SJCRH30 (cell line): ENCODE data around the gene ANKRD33. TPM values are rescaled to one million over a fixed set of nuclear protein-coding genes. Genes with fewer than 3 reads are reported as not detected.

Experiments used
- DNase-seq, 2 experiments: peaks; one replicate each; pipeline ENCODE4 v3.0.0-alpha.2; 2015 to 2020
- H3K27ac ChIP-seq: fragments of 250-450 bp; sonication (Bioruptor Pico); 2 replicates; pipeline ENCODE4 v1.5.1; 2020; ENCODE audit warnings: mild to moderate bottlenecking, moderate library complexity
- H3K27me3 ChIP-seq: fragments of 250-450 bp; sonication (Bioruptor Pico); 2 replicates; pipeline ENCODE4 v1.5.1; 2020; ENCODE audit warnings: mild to moderate bottlenecking, moderate library complexity
- H3K36me3 ChIP-seq: fragments of 250-450 bp; sonication (Bioruptor Pico); 2 replicates; pipeline ENCODE4 v1.5.1; 2020; ENCODE audit warnings: mild to moderate bottlenecking, moderate library complexity
- H3K4me1 ChIP-seq: fragments of 250-450 bp; sonication (Bioruptor Pico); 2 replicates; pipeline ENCODE4 v1.5.1; 2020; ENCODE audit warnings: mild to moderate bottlenecking, moderate library complexity
- H3K4me3 ChIP-seq: fragments of 250-450 bp; sonication (Bioruptor Pico); 2 replicates; pipeline ENCODE4 v1.5.1; 2020; ENCODE audit warnings: mild to moderate bottlenecking, moderate library complexity
- H3K9me3 ChIP-seq: fragments of 250-450 bp; sonication (Bioruptor Pico); replicated peaks from 2 replicates; pipeline ENCODE4 v1.5.1; 2020; ENCODE audit warnings: mild to moderate bottlenecking, moderate library complexity
- total RNA-seq: library from RNA; depleted of rRNA; stranded (reverse); fragments of >200 nt; shearing (Covaris generic); gene quantifications from 2 replicates; pipeline ENCODE4 v1.2.3, GENCODE V29; 2014; rRNA removed

Gene ANKRD33
- not detected in 2 replicates for total RNA-seq

DNA sequence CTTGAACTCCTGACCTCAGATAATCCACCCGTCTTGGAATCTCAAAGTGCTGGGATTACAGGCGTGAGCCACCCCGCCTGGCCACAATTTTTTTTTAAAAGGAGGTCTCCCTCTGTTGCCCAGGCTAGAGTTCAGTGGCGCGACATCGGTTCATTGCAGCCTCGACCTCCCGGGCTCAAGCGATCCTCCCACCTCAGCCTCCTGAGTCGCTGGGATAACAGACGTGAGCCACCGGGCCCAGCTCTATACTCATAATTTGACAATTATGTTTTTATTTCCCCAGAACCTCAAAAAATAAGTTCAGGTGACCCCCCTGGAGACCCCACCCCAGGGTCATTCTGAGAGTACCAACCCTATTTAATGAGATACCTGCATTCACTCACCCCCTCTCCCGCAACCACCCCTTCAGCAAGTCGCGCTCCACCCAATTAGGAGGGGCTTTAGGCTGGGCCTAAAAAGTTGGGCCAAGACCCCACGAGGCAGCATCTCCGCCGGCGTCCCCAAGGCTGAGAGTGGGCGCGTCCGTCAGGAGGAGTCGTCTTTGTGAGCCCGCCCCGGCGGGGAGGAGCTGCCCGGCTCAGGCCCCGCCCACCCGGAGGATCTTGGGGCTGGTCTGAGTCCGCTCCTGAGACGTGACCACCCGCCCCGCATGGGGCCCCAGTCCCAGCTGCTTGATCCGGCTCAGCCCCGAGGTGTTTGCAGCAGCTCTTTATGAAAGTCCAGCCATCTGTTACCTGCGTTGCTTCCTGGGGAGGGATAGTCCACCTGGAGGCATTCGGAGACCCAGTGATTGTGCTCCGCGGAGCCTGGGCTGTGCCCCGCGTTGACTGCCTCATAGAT is at the start of gene ANKRD33:
Gene ANKRD33 (plus strand): TSS at position 628 of the 840 bp plus-strand sequence. CDS start 84 bp downstream, at position 712.
- Histone ChIP-seq H3K4me1 (no peaks in the 10 kb centered on the region), H3K9me3 (no peaks in the 10 kb centered on the region), H3K27ac (no peak within 1 kb of the TSS), H3K4me3 (no peak within 1 kb of the TSS), H3K36me3 (no peaks in the 10 kb centered on the region), H3K27me3 (peaks cover 9% of the 10 kb centered on the region; the same call in 1 of the 2 replicates)
- DNase-seq = no peak

- Histone ChIP-seq H3K27me3 (peaks cover 63% of the 10 kb centered on the region), H3K27ac (no peak overlapping the region), H3K9me3 (no peaks in the 10 kb centered on the region), H3K4me1 (no peaks in the 10 kb centered on the region; the same call in 1 of the 2 replicates), H3K36me3 (no peaks in the 10 kb centered on the region), H3K4me3 (no peak overlapping the region)
- no peak for DNase-seq
Measured at GRCh38 chr12:51838762-51839161, 49.1 kb upstream of the ANKRD33 start.

DNA sequence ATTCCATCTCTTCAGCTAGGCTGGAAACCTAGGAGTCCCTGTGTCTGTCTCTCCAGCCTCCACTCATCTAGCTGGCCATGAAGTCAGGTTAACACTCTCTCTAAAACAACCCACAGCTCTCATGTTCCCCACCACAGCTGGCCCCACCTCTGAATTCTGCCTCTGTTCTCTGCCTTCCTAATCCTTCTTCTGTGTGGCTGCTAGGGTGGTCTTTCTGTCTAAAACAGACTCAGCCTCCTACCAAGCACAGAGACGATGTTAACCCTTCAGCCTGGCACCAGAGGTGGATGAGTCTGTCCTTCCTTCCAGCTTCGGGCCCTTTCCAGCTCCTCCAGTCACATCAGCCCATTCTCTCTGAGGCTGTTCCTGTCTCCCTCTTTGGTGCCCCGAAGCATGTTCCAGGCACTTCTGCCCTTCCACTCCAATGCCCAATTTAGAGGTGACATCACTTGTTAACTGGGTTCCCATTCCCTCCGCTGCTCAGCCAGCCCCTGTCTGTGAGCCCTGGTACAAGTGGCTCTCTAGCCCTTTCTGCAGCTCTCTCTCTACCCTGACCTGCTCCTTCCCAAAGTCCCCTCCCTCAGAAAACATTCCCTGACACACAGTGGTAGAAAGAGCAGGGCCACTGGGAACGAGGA is 48.5 kb upstream of the ANKRD33 start:
- H3K9me3 ChIP-seq = no peaks in the 10 kb centered on the region
- no peaks in the 10 kb centered on the region; the same call in 1 of the 2 replicates for H3K4me1 ChIP-seq
- no peak overlapping the region for H3K4me3 ChIP-seq
- H3K27me3 ChIP-seq = peaks cover 64% of the 10 kb centered on the region
- H3K36me3 ChIP-seq = no peaks in the 10 kb centered on the region
- no peak overlapping the region for H3K27ac ChIP-seq
- DNase-seq = no peak

GRCh38 chr12:51840966-51841365 is 46.9 kb upstream of the ANKRD33 start:
- no peak for DNase-seq
- Histone ChIP-seq H3K27ac (no peak overlapping the region), H3K9me3 (no peaks in the 10 kb centered on the region), H3K27me3 (peaks cover 71% of the 10 kb centered on the region), H3K36me3 (no peaks in the 10 kb centered on the region), H3K4me3 (no peak overlapping the region), H3K4me1 (no peaks in the 10 kb centered on the region; the same call in 1 of the 2 replicates)

GRCh38 chr12:51841727-51842126 is 46.2 kb upstream of the ANKRD33 start:
- H3K4me3 ChIP-seq = no peak overlapping the region
- H3K27ac ChIP-seq = no peak overlapping the region
- H3K9me3 ChIP-seq = no peaks in the 10 kb centered on the region
- H3K27me3 ChIP-seq = peaks cover 74% of the 10 kb centered on the region
- H3K36me3 ChIP-seq = no peaks in the 10 kb centered on the region
- no peak for DNase-seq
- no peaks in the 10 kb centered on the region; the same call in 1 of the 2 replicates for H3K4me1 ChIP-seq

- H3K27me3 ChIP-seq = peaks cover 56% of the 10 kb centered on the region
- H3K36me3 ChIP-seq = no peaks in the 10 kb centered on the region
- no peaks in the 10 kb centered on the region for H3K9me3 ChIP-seq
- no peak for DNase-seq
- no peaks in the 10 kb centered on the region for H3K4me1 ChIP-seq
- no peak overlapping the region for H3K27ac ChIP-seq
- no peak overlapping the region for H3K4me3 ChIP-seq
Measured at GRCh38 chr12:51844854-51845253, 43.0 kb upstream of the ANKRD33 start.

GRCh38 chr12:51845482-51845881 is 42.4 kb upstream of the ANKRD33 start:
- Histone ChIP-seq H3K4me1 (no peaks in the 10 kb centered on the region), H3K9me3 (no peaks in the 10 kb centered on the region), H3K27ac (no peak overlapping the region), H3K27me3 (peaks cover 50% of the 10 kb centered on the region), H3K4me3 (no peak overlapping the region), H3K36me3 (no peaks in the 10 kb centered on the region)
- no peak for DNase-seq

DNA sequence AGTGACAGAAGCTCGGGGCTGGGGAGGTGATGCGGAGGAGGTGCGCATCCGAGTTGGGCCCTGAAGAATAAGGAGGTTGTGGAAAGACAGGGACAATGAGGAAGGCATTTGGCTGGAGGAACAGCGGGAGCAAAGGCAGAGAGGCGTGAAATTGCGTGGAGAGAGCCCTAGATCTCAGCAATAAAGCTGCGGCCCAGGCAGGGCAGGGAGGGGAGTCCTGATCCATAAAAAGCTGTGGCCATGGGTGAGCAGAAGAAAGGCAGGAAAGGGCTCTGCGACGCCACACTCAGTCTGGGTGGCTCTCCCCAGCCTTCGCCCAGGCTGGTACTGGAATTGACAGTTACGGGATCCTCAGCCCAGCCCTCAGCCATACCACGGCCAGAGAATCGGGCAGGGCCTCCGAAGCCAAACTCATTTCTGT is 41.6 kb upstream of the ANKRD33 start:
- H3K36me3 ChIP-seq = no peaks in the 10 kb centered on the region

GRCh38 chr12:51846911-51847642 is 40.8 kb upstream of the ANKRD33 start:
- peaks cover 34% of the 10 kb centered on the region for H3K27me3 ChIP-seq
- H3K4me1 ChIP-seq = no peaks in the 10 kb centered on the region
- no peaks in the 10 kb centered on the region for H3K36me3 ChIP-seq
- no peaks in the 10 kb centered on the region for H3K9me3 ChIP-seq
- H3K27ac ChIP-seq = no peak overlapping the region
- DNase-seq = no peak
- H3K4me3 ChIP-seq = peak overlapping the region; percentile 16; the same call in 1 of the 2 replicates

More for the DNA sequence above, 41.6 kb upstream of the ANKRD33 start:
- peaks cover 42% of the 10 kb centered on the region for H3K27me3 ChIP-seq
- H3K9me3 ChIP-seq = no peaks in the 10 kb centered on the region
- H3K27ac ChIP-seq = no peak overlapping the region
- no peak for DNase-seq
- no peaks in the 10 kb centered on the region for H3K4me1 ChIP-seq
- H3K4me3 ChIP-seq = no peak overlapping the region

GRCh38 chr12:51847643-51848325 is 40.1 kb upstream of the ANKRD33 start:
- Histone ChIP-seq H3K27me3 (peaks cover 27% of the 10 kb centered on the region), H3K27ac (no peak overlapping the region), H3K36me3 (no peaks in the 10 kb centered on the region), H3K4me3 (no peak overlapping the region), H3K9me3 (no peaks in the 10 kb centered on the region), H3K4me1 (no peaks in the 10 kb centered on the region)
- DNase-seq = no peak

DNA sequence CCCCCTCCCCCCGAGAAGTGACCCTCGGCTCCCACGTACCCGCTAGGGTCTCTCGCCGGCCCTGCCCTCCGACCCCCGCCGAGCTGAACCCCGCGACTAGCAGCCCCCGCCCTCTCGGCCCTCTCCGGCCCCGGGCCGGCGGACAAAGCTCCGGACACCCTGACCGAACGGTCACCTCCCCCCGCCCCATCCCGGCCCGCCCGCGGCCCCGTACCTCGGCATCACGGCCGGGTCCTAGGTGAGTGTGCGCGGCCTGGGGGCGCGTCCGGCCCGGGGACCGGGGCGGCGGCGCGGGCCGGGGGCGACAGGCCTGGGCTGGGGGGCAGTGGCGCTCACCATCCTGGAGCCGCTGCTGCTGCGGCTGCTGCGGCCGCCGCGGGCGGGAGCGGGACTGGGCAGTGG is 39.6 kb upstream of the ANKRD33 start, which contains the start of gene FIGNL2:
Gene FIGNL2 (minus strand): TSS at position 393 of the 402 bp plus-strand sequence. CDS start 26,305 bp downstream, outside the sequence.
- H3K27me3 ChIP-seq = peaks cover 24% of the 10 kb centered on the region
- H3K4me1 ChIP-seq = no peaks in the 10 kb centered on the region
- no peaks in the 10 kb centered on the region for H3K9me3 ChIP-seq
- no peak for DNase-seq
- H3K4me3 ChIP-seq = no peak within 1 kb of the TSS
- no peaks in the 10 kb centered on the region for H3K36me3 ChIP-seq
- no peak within 1 kb of the TSS for H3K27ac ChIP-seq

GRCh38 chr12:51848841-51849735 is 38.8 kb upstream of the ANKRD33 start:
- Histone ChIP-seq H3K27me3 (peaks cover 24% of the 10 kb centered on the region), H3K27ac (no peak overlapping the region), H3K9me3 (no peaks in the 10 kb centered on the region), H3K4me1 (no peaks in the 10 kb centered on the region), H3K36me3 (no peaks in the 10 kb centered on the region), H3K4me3 (no peak overlapping the region)
- DNase-seq = no peak

GRCh38 chr12:51850081-51850964 is 37.6 kb upstream of the ANKRD33 start:
- Histone ChIP-seq H3K27ac (no peak overlapping the region), H3K4me1 (no peaks in the 10 kb centered on the region)
- DNase-seq = no peak

More at GRCh38 chr12:51850081-51850964, 37.6 kb upstream of the ANKRD33 start:
- Histone ChIP-seq H3K27me3 (peaks cover 21% of the 10 kb centered on the region), H3K36me3 (no peaks in the 10 kb centered on the region), H3K4me3 (no peak overlapping the region), H3K9me3 (no peaks in the 10 kb centered on the region)
